DMS 273 (cell line): ENCODE results near the gene RNU5B-1.

Source experiments
- DNase-seq: peaks from one replicate; lab custom pipeline; 2025; ENCODE audit not compliant: unreplicated experiment; lab: John Stamatoyannopoulos, UW

Gene RNU5B-1

GRCh38 chr15:65287520-65287855 is 17.0 kb upstream of the RNU5B-1 start:
- no peak for DNase-seq

GRCh38 chr15:65289261-65289854 is 15.1 kb upstream of the RNU5B-1 start:
- no peak for DNase-seq

- no peak for DNase-seq
These were observed 14.2 kb upstream of the RNU5B-1 start for GRCh38 chr15:65290228-65290627.

- DNase-seq, result no peak
These were observed 11.4 kb upstream of the RNU5B-1 start for GRCh38 chr15:65292938-65293518.

- DNase-seq, result no peak
These were observed 5.7 kb upstream of the RNU5B-1 start for GRCh38 chr15:65298731-65299130.

GRCh38 chr15:65300924-65301441 is 3.5 kb upstream of the RNU5B-1 start:
- DNase-seq, result no peak

- no peak for DNase-seq
These were observed 2.4 kb upstream of the RNU5B-1 start for GRCh38 chr15:65302061-65302460.

- DNase-seq, result peak; percentile 53
These were observed 643 bp upstream of the RNU5B-1 start for GRCh38 chr15:65303687-65304380.

- DNase-seq, result peak; percentile 99
These were observed 777 bp downstream of the RNU5B-1 start for GRCh38 chr15:65305150-65305758.

- peak; percentile 36 for DNase-seq
These were observed 1.3 kb downstream of the RNU5B-1 start for GRCh38 chr15:65305776-65306175.

- DNase-seq, result no peak
These were observed 2.1 kb downstream of the RNU5B-1 start for GRCh38 chr15:65306551-65306950.

GRCh38 chr15:65307978-65308377 is 3.5 kb downstream of the RNU5B-1 start:
- DNase-seq, result no peak

- DNase-seq, result no peak
These were observed 5.5 kb downstream of the RNU5B-1 start for GRCh38 chr15:65309882-65310418.

- no peak for DNase-seq
These were observed 6.1 kb downstream of the RNU5B-1 start for GRCh38 chr15:65310431-65311137.

- no peak for DNase-seq
These were observed 7.3 kb downstream of the RNU5B-1 start for GRCh38 chr15:65311760-65312159.

GRCh38 chr15:65312400-65312916 is 8.0 kb downstream of the RNU5B-1 start:
- no peak for DNase-seq

- DNase-seq, result peak; percentile 86
These were observed 14.4 kb downstream of the RNU5B-1 start for GRCh38 chr15:65318870-65319356.

- DNase-seq, result peak; percentile 96
These were observed 18.6 kb downstream of the RNU5B-1 start for GRCh38 chr15:65323071-65323511.

GRCh38 chr15:65326117-65326526 is 21.6 kb downstream of the RNU5B-1 start:
- DNase-seq, result no peak

GRCh38 chr15:65326818-65327217 is 22.3 kb downstream of the RNU5B-1 start:
- DNase-seq, result no peak
